Cardiac ventricle fibroblast (primary cell): ENCODE results near the gene SPOCD1. TPM values are rescaled to one million over a fixed set of nuclear protein-coding genes. Genes with fewer than 3 reads are reported as not detected.

Experiments used
- total RNA-seq: library from RNA; depleted of rRNA; stranded (reverse); fragments of >200 nt; gene quantifications from 2 replicates; pipeline ENCODE4 v1.2.3, GENCODE V29; 2015

The SPOCD1 gene
- 18.3 and 23.2 TPM in 2 replicates for total RNA-seq

DNA sequence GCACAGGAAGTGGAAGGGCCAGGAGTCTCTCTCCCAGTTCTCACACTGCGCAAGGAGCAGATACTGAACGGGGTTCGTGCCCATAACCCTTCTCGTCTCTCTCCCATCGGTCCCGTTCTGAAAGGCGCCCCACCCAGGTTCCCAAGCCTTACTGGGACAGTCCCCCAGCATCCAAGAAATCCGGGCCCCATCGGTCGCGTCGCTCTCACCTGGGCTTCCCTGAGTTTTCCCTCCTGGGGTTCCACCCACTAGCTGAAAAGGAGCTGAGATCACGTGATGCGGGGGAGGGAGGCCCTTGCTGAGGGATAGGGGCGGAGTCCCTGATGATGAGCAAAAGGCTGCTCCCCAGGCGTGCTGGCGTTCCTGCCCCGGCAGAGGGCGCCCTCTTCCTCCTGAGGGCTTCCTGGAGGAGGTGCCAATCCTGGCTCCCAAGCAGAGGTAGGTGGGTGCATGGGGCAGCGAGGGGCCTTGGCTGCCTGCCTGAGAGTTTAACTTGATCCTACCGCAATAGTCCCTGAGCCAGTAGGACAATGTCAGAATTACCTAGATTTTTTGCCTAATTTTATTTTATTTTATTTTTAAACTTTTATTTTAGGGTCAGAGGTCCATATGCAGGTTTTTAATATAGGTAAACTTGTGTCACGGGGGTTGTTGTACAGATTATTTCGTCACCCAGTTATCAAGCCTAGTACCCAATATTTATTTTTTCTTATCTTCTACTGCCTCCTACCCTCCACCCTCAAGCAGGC lies at the start of gene SPOCD1:
SPOCD1 (minus strand) TSS at position 271 of the 749 bp plus-strand sequence. CDS start 689 bp downstream, outside the sequence.

DNA sequence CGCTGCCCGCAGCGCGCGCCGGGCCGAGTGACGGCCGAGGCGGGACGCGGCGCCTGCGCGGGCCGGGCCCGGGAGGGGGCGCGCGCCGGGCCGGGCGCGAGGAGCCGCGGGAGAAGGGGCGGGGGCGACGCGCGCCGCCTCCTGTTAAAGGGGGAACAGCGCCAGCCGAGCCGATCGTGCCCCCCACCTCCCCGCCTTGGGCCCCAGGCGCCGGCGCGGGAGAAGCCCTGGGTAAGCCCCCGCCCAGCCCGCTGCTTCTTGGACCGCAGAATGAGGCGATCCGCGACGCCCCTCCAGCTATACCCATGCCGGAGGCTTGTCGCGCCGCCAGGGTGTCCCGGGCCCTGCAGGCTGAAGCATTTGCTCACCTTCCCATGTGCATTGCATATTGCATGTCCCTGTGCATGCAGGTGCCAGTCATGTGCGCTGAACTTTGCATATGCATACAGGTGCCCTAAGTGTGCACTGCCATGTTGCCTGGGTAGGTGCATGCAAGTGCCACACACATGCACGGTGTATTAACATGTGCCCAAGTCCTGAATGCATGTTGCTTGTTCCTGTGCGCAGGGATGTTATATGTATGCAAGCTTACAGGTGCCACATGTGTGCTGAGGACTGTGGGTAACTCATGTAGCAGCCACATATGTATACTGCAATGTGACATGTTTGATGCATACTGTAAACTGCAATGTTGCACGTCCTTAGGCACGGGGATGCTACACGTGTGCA lies 51.3 kb downstream of the SPOCD1 start, which contains the start of gene ADGRB2:
ADGRB2 (minus strand) TSS at position 29 of the 729 bp plus-strand sequence. CDS start 7,119 bp downstream, outside the sequence.

Other genes with a start within 250 kb of the SPOCD1 start
- gene TINAGL1, start 239.5 kb downstream of the SPOCD1 start, total RNA-seq, result 9.4 and 12.2 TPM in 2 replicates
- gene HCRTR1, start 198.3 kb downstream of the SPOCD1 start, total RNA-seq, result not detected in 2 replicates
- 47.7 and 53.0 TPM in 2 replicates for gene PEF1, start 171.1 kb downstream of the SPOCD1 start, total RNA-seq
- gene COL16A1, start 112.0 kb downstream of the SPOCD1 start, total RNA-seq, result 92.6 and 160 TPM in 2 replicates
- gene ADGRB2, start 51.7 kb downstream of the SPOCD1 start, total RNA-seq, result 6.9 and 10.5 TPM in 2 replicates
- 168 and 287 TPM in 2 replicates for gene PTP4A2, start 122.3 kb upstream of the SPOCD1 start, total RNA-seq
- 33.1 and 39.8 TPM in 2 replicates for gene KHDRBS1, start 197.8 kb upstream of the SPOCD1 start, total RNA-seq